Keratinocyte (primary cell): ENCODE data around the gene SEC11A. TPM values are rescaled to one million over a fixed set of nuclear protein-coding genes. Genes with fewer than 3 reads are reported as not detected.
A peak's percentile ranks its signal among the peaks of the same experiment; 100 is the strongest.

Source experiments
- DNase-seq: peaks from one replicate; pipeline ENCODE4 v3.0.0-alpha.2; 2011; ENCODE audit warnings: low read depth, missing footprints, low spot score
- FAIRE-seq: peaks from 2 replicates; lab custom pipeline; 2011; peaks lifted over from hg19 to GRCh38; lab: Jason Lieb, UNC
- H2AFZ ChIP-seq: 2 replicates; pipeline ENCODE4 v1.6.0; 2012; ENCODE audit warnings: low read length, control low read depth, inconsistent platforms; ENCODE audit not compliant: control insufficient read depth
- H3K27ac ChIP-seq: 2 replicates; pipeline ENCODE4 v1.5.1; 2011; ENCODE audit warnings: low read length; ENCODE audit not compliant: control insufficient read depth, insufficient read depth
- H3K27me3 ChIP-seq: 3 replicates; pipeline ENCODE4 v1.6.0; 2011; ENCODE audit warnings: low read length; ENCODE audit not compliant: control insufficient read depth, insufficient read depth; ENCODE audit errors: extremely low read depth
- H3K36me3 ChIP-seq, 2 experiments: 2 replicates in 1 of 2; 3 replicates in 1 of 2; pipeline ENCODE4 v1.5.1; 2011; ENCODE audit warnings: low read length in 2 of 2, mild to moderate bottlenecking in 1 of 2; ENCODE audit not compliant: control insufficient read depth in 2 of 2, insufficient read depth in 2 of 2; ENCODE audit errors: extremely low read depth in 1 of 2
- H3K4me1 ChIP-seq: 3 replicates; pipeline ENCODE4 v1.5.1; 2011; ENCODE audit warnings: low read length; ENCODE audit not compliant: control insufficient read depth, insufficient read depth; ENCODE audit errors: extremely low read depth
- H3K4me2 ChIP-seq: 3 replicates; pipeline ENCODE4 v1.6.0; 2011; ENCODE audit warnings: low read depth, low read length; ENCODE audit not compliant: control insufficient read depth, insufficient read depth; ENCODE audit errors: extremely low read depth
- H3K4me3 ChIP-seq, 3 experiments: fragments of 200-600 bp in 1 of 3; sonication (generic) in 1 of 3; 2 replicates in 2 of 3; 3 replicates in 1 of 3; pipeline ENCODE4 v1.5.1; 2011 to 2016; ENCODE audit warnings: low read length in 3 of 3, mild to moderate bottlenecking in 3 of 3, control low read depth in 2 of 3, inconsistent platforms in 1 of 3, low read depth in 1 of 3, mixed read lengths in 1 of 3, mixed run types in 1 of 3, moderate library complexity in 1 of 3; ENCODE audit not compliant: control insufficient read depth in 2 of 3, insufficient read depth in 2 of 3; ENCODE audit errors: extremely low read depth in 1 of 3
- H3K79me2 ChIP-seq: 2 replicates; pipeline ENCODE4 v1.6.0; 2012; ENCODE audit warnings: low read length; ENCODE audit not compliant: control insufficient read depth, insufficient read depth
- H3K9ac ChIP-seq: 3 replicates; pipeline ENCODE4 v1.6.0; 2011; ENCODE audit warnings: low read length; ENCODE audit not compliant: control insufficient read depth, insufficient read depth; ENCODE audit errors: extremely low read depth
- H3K9me1 ChIP-seq: 3 replicates; pipeline ENCODE4 v1.6.0; 2011; ENCODE audit warnings: low read length; ENCODE audit not compliant: control insufficient read depth, insufficient read depth; ENCODE audit errors: extremely low read depth
- H3K9me3 ChIP-seq: 2 replicates; pipeline ENCODE4 v1.5.1; 2012; ENCODE audit warnings: low read depth, low read length; ENCODE audit not compliant: control insufficient read depth
- H4K20me1 ChIP-seq: 3 replicates; pipeline ENCODE4 v1.6.0; 2011; ENCODE audit warnings: low read length; ENCODE audit not compliant: control insufficient read depth, insufficient read depth; ENCODE audit errors: extremely low read depth
- EZH2 ChIP-seq: IDR thresholded peaks from one replicate; pipeline ENCODE4 v1.6.1; 2012; ENCODE audit warnings: inconsistent platforms, mild to moderate bottlenecking, low read length, moderate library complexity
- dilution Hi-C: fragments of 300-500 bp; cut with MboI; formaldehyde crosslinking; loops from one replicate; pipeline ENCODE4 v1.7.0; 2020; ENCODE audit warnings: low sequenced_read_pairs; ENCODE audit not compliant: extremely low pct_ligation_motif_present
- polyA plus RNA-seq, 5 experiments: library from polyadenylated mRNA; depleted of rRNA in 3 of 5; stranded (reverse) in 3 of 5; stranded (forward) in 1 of 5; unstranded in 1 of 5; fragments of >200 nt; gene quantifications; 1 replicate in 1 of 5; 2 replicates in 3 of 5; 3 replicates in 1 of 5; pipeline versions ENCODE4 v1.2.1 to v1.2.3, GENCODE V29; 2011 to 2012; ENCODE audit warnings: missing spikeins in 2 of 5, low read depth in 1 of 5, low replicate concordance in 1 of 5
- TF ChIP-seq, protein P1 (sequence below), 3 experiments: IDR thresholded peaks in 1 of 3; conservative IDR thresholded peaks in 1 of 3; optimal IDR thresholded peaks in 1 of 3; 2 replicates in 2 of 3; 3 replicates in 1 of 3; pipeline versions ENCODE3 to v1.5.1; 2011; ENCODE audit warnings: low read length in 3 of 3, mild to moderate bottlenecking in 3 of 3, moderate library complexity in 2 of 3, control low read depth in 1 of 3, inconsistent platforms in 1 of 3; ENCODE audit not compliant: insufficient read depth in 2 of 3; ENCODE audit errors: extremely low read depth in 1 of 3

The SEC11A gene
- polyA plus RNA-seq, 1 donor (not counting 4 experiments of a cell fraction or from before 2014, with no cell fraction given): 195 TPM

DNA sequence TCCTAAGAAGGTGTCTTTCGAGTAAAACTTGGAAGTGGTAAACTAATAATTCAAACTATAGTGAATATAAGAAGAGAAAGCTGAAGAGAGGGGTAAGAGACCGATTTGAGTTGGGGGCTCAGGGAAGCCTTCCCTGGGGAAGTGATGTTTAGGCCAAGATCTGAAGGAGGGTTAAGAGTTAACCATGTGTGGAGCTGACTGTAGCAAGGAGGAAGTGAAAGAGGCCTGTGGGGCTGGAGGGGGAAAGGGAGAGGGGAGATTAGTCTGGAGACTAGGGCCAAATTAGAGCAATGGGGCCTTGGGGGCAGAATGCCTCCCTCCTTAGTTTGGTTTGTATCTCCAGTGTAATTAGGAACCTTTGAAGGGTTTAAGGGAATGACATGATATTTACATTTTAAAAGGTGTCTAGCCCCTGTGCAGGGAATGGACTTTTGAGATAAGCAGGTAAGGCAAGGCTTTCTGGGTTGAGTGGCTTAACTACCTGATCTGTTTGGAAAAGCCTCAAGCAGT is 34.7 kb upstream of the SEC11A start:
- peaks cover 67% of the 10 kb centered on the region for H3K79me2 ChIP-seq
- dilution Hi-C loops: no loop called here
- peaks cover 3% of the 10 kb centered on the region for H3K9me1 ChIP-seq
- TF ChIP-seq EZH2: no peak
- TF ChIP-seq, protein P1, sequence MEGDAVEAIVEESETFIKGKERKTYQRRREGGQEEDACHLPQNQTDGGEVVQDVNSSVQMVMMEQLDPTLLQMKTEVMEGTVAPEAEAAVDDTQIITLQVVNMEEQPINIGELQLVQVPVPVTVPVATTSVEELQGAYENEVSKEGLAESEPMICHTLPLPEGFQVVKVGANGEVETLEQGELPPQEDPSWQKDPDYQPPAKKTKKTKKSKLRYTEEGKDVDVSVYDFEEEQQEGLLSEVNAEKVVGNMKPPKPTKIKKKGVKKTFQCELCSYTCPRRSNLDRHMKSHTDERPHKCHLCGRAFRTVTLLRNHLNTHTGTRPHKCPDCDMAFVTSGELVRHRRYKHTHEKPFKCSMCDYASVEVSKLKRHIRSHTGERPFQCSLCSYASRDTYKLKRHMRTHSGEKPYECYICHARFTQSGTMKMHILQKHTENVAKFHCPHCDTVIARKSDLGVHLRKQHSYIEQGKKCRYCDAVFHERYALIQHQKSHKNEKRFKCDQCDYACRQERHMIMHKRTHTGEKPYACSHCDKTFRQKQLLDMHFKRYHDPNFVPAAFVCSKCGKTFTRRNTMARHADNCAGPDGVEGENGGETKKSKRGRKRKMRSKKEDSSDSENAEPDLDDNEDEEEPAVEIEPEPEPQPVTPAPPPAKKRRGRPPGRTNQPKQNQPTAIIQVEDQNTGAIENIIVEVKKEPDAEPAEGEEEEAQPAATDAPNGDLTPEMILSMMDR (optimal IDR thresholded peaks at IDR 0.05 in 1 of 3, IDR thresholded peaks at IDR 0.05 in 1 of 3, conservative IDR thresholded peaks at IDR 0.05 in 1 of 3; ENCODE audit: extremely low read depth in 1 of 3, insufficient read depth in 2 of 3, low read length in 3 of 3): no peak
- no peak overlapping the region for H3K9ac ChIP-seq
- H2AFZ ChIP-seq: no peak overlapping the region
- H3K27ac ChIP-seq: no peak overlapping the region
- DNase-seq (no peak), FAIRE-seq (no peak)
- no peaks in the 10 kb centered on the region for H3K27me3 ChIP-seq
- peak overlapping the region in 1 of 3 experiments; percentile 25 for H3K4me3 ChIP-seq
- H3K9me3 ChIP-seq: no peaks in the 10 kb centered on the region
- peaks cover 9% of the 10 kb centered on the region for H3K4me1 ChIP-seq
- H3K4me2 ChIP-seq: peak overlapping the region; percentile 7
- H4K20me1 ChIP-seq: peaks cover 3% of the 10 kb centered on the region
- no peaks in the 10 kb centered on the region for H3K36me3 ChIP-seq

DNA sequence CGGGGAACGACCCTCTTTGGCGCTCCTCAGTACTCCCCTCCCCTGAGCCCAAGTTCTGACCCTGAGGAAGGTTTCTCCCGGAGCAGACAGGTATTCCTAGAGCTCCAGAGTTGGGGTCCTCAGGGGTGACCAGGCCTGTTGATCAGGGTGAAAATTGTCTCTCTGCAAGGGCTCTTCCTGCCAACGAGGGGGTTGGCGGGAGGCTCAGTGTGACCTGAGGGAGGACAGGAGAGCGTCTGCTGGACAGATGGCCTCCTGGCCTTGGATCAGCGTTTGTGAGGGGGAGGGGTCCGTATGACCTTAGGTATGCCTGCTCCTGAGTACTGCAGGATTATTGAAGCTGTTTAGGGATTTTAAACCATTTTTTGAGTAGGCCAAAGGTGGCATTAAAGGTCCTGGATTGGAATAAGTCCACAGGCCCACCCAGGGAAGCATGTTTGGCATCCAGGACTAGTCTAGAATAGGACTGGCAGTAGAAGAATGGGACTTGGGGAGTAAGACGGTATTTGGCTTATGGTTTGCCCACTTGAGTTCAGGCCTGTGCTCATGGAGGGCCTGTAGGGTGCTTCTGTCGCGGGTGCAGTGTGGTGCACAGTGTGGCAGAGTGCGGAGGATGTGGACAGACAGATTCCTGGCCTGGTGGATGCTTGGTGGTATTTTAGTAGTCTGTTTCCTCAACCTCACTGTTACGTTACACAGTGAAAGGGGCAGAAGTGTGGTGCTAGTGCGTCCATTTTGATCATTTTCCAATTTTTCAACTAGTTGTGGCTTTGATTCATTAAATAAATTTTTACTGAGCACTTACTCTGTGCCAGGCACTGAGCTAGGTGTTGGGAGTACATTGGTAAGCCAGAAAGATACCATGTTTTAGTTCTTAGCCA is 33.4 kb upstream of the SEC11A start:
- no peak for DNase-seq
- dilution Hi-C loops: no loop called here

More for the DNA sequence above, 33.4 kb upstream of the SEC11A start:
- Histone ChIP-seq H3K9me1 (peaks cover 3% of the 10 kb centered on the region), H4K20me1 (peaks cover 3% of the 10 kb centered on the region), H3K9me3 (no peaks in the 10 kb centered on the region), H3K36me3 (no peaks in the 10 kb centered on the region), H3K4me2 (peak overlapping the region; percentile 79), H2AFZ (peak overlapping the region; percentile 71), H3K4me3 (peak overlapping the region; percentile 91 to 97 (median 91)), H3K9ac (peak overlapping the region; percentile 89), H3K79me2 (peaks cover 56% of the 10 kb centered on the region), H3K27me3 (no peaks in the 10 kb centered on the region), H3K4me1 (peaks cover 9% of the 10 kb centered on the region), H3K27ac (peak overlapping the region; percentile 70)
- FAIRE-seq: no peak
- TF ChIP-seq EZH2: no peak
- TF ChIP-seq, protein P1 (optimal IDR thresholded peaks at IDR 0.05 in 1 of 3, IDR thresholded peaks at IDR 0.05 in 1 of 3, conservative IDR thresholded peaks at IDR 0.05 in 1 of 3; ENCODE audit: extremely low read depth in 1 of 3, insufficient read depth in 2 of 3, low read length in 3 of 3): peak in 1 of 3 experiments; percentile 20
